OCI-LY3 (cell line): ENCODE results near the gene COPS7A.

ENCODE experiments used
- H2AFZ ChIP-seq: fragments of 200-600, 300-600 bp; shearing (Covaris generic); 2 replicates; pipeline ENCODE4 v1.6.0; 2014; ENCODE audit warnings: antibody characterized with exemption, low read depth, low read length
- H3K27ac ChIP-seq: fragments of 200-600, 300-600 bp; sonication (generic); 2 replicates; pipeline ENCODE4 v1.5.1; 2014; ENCODE audit warnings: mild to moderate bottlenecking, low read length, moderate library complexity, mixed read lengths
- H3K27me3 ChIP-seq: fragments of 200-600, 300-600 bp; sonication (generic); 2 replicates; pipeline ENCODE4 v1.6.1; 2014; ENCODE audit warnings: low read depth, low read length, mixed read lengths
- H3K36me3 ChIP-seq: fragments of 200-600, 300-600 bp; sonication (generic); replicated peaks from 2 replicates; pipeline ENCODE3; 2014; ENCODE audit warnings: low read depth, low read length, mixed read lengths
- H3K4me1 ChIP-seq: fragments of 300-600, 200-600 bp; sonication (generic); 2 replicates; pipeline ENCODE4 v1.6.1; 2014; ENCODE audit warnings: low read length, mixed read lengths
- H3K4me2 ChIP-seq: fragments of 200-600, 300-600 bp; sonication (generic); 2 replicates; pipeline ENCODE4 v1.6.1; 2014; ENCODE audit warnings: low read length, mixed read lengths
- H3K4me3 ChIP-seq: fragments of 300-600, 200-600 bp; sonication (generic); 2 replicates; pipeline ENCODE4 v1.5.1; 2014; ENCODE audit warnings: antibody characterized with exemption, mild to moderate bottlenecking, low read length, moderate library complexity
- H3K79me2 ChIP-seq: fragments of 300-600, 200-600 bp; shearing (Covaris generic); 2 replicates; pipeline ENCODE4 v1.6.1; 2014; ENCODE audit warnings: mild to moderate bottlenecking, low read length, mixed read lengths
- H3K9ac ChIP-seq: fragments of 300-600, 200-600 bp; shearing (Covaris generic); 2 replicates; pipeline ENCODE4 v1.6.0; 2014; ENCODE audit warnings: mild to moderate bottlenecking, low read length, moderate library complexity
- H3K9me3 ChIP-seq: fragments of 200-600, 300-600 bp; shearing (Covaris generic); 2 replicates; pipeline ENCODE4 v1.6.1; 2014; ENCODE audit warnings: low read length, mixed read lengths; ENCODE audit not compliant: insufficient read depth
- H4K20me1 ChIP-seq: fragments of 200-600, 300-600 bp; sonication (generic); 2 replicates; pipeline ENCODE4 v1.6.1; 2016; ENCODE audit warnings: low read length, mixed read lengths; ENCODE audit not compliant: insufficient read depth
- CTCF ChIP-seq: fragments of 200-600, 300-600 bp; sonication (generic); IDR thresholded peaks from 2 replicates; pipeline ENCODE4 v1.5.1; 2014; ENCODE audit warnings: antibody characterized with exemption, low read length, low read depth
- EZH2phosphoT487 ChIP-seq: fragments of 200-600 bp; shearing (Covaris generic); IDR thresholded peaks from 2 replicates; pipeline ENCODE4 v1.6.1; 2018; ENCODE audit warnings: antibody characterized with exemption, mixed run types, low read depth

Gene COPS7A

GRCh38 chr12:6716874-6717437, 6.9 kb upstream of the COPS7A start:
- H2AFZ ChIP-seq = no peak overlapping the region

DNA sequence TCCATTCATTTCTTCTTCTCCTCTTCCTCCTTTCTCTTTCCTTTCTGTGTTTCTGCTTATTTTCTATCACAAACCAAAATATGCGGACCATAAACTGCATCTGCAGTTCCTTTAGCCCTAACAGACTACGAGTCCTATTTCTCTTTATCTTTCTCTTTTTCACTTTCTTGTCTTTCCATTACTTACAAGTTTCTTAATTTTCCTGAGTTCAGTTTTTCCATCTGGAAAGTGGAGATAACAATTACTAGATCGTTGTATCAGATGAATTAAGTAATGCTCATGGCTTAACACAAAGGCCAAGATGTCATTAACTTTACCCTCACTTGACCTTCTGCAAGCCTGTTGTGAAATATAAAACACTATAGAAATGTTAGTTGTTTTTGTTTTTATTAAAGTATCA, 983 bp upstream of the COPS7A start:
- peaks cover 12% of the 10 kb centered on the region for H3K79me2 ChIP-seq
- no peaks in the 10 kb centered on the region for H3K27me3 ChIP-seq
- H3K4me3 ChIP-seq = peak overlapping the region; percentile 93
- peak overlapping the region; percentile 91 for H3K4me2 ChIP-seq
- no peaks in the 10 kb centered on the region for H3K9me3 ChIP-seq
- peaks cover 10% of the 10 kb centered on the region for H3K4me1 ChIP-seq
- no peak overlapping the region for H3K27ac ChIP-seq
- H3K9ac ChIP-seq = peak overlapping the region; percentile 94
- H3K36me3 ChIP-seq = peaks cover under 1% of the 10 kb centered on the region
- no peak overlapping the region for H2AFZ ChIP-seq
- H4K20me1 ChIP-seq = no peaks in the 10 kb centered on the region
- TF ChIP-seq CTCF (no peak), EZH2phosphoT487 (no peak)

More at GRCh38 chr12:6716874-6717437, 6.9 kb upstream of the COPS7A start:
- H4K20me1 ChIP-seq = no peaks in the 10 kb centered on the region
- H3K79me2 ChIP-seq = no peaks in the 10 kb centered on the region
- H3K4me3 ChIP-seq = no peak overlapping the region
- H3K36me3 ChIP-seq = no peaks in the 10 kb centered on the region
- H3K27me3 ChIP-seq = no peaks in the 10 kb centered on the region
- no peaks in the 10 kb centered on the region for H3K4me1 ChIP-seq
- no peaks in the 10 kb centered on the region for H3K9me3 ChIP-seq
- no peak overlapping the region for H3K4me2 ChIP-seq
- H3K27ac ChIP-seq = no peak overlapping the region
- TF ChIP-seq EZH2phosphoT487 = no peak
- TF ChIP-seq CTCF = no peak
- H3K9ac ChIP-seq = no peak overlapping the region

DNA sequence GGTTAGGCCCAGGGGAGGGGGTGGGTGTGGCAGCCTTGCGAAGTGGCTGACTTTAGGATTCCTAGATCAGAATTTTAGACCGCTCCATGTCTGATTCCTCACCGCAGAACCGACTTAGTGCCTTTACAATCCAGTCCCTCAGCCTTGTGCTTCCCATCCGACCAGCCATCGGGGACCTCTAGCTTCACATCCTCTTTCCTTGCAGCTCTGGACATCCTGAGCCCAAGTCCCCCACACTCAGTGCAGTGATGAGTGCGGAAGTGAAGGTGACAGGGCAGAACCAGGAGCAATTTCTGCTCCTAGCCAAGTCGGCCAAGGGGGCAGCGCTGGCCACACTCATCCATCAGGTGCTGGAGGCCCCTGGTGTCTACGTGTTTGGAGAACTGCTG, 557 bp downstream of the COPS7A start:
- no peaks in the 10 kb centered on the region for H4K20me1 ChIP-seq
- peak overlapping the region; percentile 85 for H3K4me2 ChIP-seq
- no peaks in the 10 kb centered on the region for H3K27me3 ChIP-seq
- H3K27ac ChIP-seq = peak overlapping the region; percentile 74
- no peaks in the 10 kb centered on the region for H3K9me3 ChIP-seq
- H3K36me3 ChIP-seq = peaks cover 16% of the 10 kb centered on the region
- H3K9ac ChIP-seq = peak overlapping the region; percentile 81
- peak overlapping the region; percentile 25; the same call in 1 of the 2 replicates for H2AFZ ChIP-seq
- H3K4me1 ChIP-seq = peaks cover 14% of the 10 kb centered on the region
- H3K4me3 ChIP-seq = peak overlapping the region; percentile 93
- peaks cover 12% of the 10 kb centered on the region for H3K79me2 ChIP-seq
- TF ChIP-seq CTCF = no peak
- TF ChIP-seq EZH2phosphoT487 = no peak

DNA sequence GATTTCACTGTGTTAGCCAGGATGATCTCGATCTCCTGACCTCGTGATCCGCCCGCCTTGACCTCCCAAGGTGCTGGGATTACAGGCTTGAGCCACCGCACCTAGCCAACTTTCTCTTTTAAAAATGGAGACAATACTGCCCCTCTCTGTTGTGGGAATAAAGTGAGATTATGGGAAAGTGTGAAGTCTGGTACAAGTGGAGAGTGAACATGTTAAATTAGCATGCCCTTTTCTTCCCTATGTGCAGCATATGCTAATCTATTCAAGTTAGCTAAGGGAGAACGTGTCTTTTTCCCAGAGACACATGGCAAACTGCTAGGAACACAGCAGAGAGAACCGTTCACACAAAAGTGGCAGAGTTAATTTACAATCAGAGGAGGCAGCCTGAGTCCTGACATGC, 1.5 kb downstream of the COPS7A start:
- Histone ChIP-seq H3K27ac (no peak overlapping the region), H3K27me3 (no peaks in the 10 kb centered on the region), H3K36me3 (peaks cover 26% of the 10 kb centered on the region), H3K4me3 (no peak overlapping the region), H3K9ac (no peak overlapping the region), H3K79me2 (peaks cover 12% of the 10 kb centered on the region), H4K20me1 (no peaks in the 10 kb centered on the region), H3K9me3 (no peaks in the 10 kb centered on the region), H3K4me1 (peaks cover 23% of the 10 kb centered on the region), H2AFZ (no peak overlapping the region), H3K4me2 (peak overlapping the region; percentile 85)
- TF ChIP-seq EZH2phosphoT487 (no peak), CTCF (no peak)
